Ramos (cell line): ENCODE data around the gene PPARG.
"Not testable (repeated sequence)": the region's sequence is repeated elsewhere in the genome, so short reads cannot be mapped to it uniquely, and the experiment has no call there.

Source experiments
- in situ Hi-C: fragments of 300-500 bp; cut with MboI; formaldehyde crosslinking; loops from one replicate; pipeline ENCODE4 v1.14.3; 2022; ENCODE audit warnings: low sequenced_read_pairs; ENCODE audit not compliant: unreplicated experiment

Gene PPARG

GRCh38 chr3:12437221-12437605 lies 148.3 kb downstream of the PPARG start:
- in situ Hi-C loops: no loop called here

- in situ Hi-C loops: no loop called here
These were observed 149.0 kb downstream of the PPARG start for GRCh38 chr3:12437861-12438260.

GRCh38 chr3:12438318-12438717 lies 149.4 kb downstream of the PPARG start:
- in situ Hi-C loops: no loop called here

DNA sequence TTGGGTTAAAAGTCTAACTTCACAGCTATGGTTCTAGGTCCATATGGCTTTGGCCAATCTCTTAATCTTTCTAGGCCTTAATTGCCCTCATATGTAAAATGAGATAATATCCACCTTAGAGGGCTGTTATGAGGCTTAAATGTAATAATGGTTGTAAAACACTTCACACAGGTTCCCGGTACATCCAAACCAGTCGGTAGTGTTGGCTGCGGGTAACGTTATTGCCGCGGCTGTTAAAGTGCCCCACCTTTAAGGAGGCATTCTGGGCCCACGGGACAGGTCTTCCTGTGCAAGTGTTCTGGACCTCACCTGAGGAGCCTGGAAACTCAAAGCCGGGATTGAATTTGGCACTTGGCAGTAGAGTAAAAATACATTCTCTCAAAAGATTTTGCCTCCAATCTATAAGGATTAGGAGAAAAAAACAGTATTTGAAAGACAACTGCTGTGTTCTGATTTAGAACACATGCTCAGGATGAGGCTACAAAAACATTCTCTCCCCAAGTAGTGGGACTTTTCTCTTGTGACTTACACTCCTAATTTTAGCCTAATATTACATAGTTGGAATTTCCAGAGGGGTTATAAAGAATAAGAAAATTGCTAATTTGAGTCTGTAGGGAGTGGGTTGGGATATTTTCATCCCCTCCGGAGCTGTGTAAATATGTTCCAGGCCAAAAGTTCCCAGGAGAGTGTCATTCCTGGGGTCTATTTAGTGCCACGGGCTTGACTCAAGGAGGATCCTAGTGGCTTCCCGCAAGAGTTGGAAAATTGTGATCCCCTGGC lies 150.5 kb downstream of the PPARG start:
- in situ Hi-C loops: no loop called here

DNA sequence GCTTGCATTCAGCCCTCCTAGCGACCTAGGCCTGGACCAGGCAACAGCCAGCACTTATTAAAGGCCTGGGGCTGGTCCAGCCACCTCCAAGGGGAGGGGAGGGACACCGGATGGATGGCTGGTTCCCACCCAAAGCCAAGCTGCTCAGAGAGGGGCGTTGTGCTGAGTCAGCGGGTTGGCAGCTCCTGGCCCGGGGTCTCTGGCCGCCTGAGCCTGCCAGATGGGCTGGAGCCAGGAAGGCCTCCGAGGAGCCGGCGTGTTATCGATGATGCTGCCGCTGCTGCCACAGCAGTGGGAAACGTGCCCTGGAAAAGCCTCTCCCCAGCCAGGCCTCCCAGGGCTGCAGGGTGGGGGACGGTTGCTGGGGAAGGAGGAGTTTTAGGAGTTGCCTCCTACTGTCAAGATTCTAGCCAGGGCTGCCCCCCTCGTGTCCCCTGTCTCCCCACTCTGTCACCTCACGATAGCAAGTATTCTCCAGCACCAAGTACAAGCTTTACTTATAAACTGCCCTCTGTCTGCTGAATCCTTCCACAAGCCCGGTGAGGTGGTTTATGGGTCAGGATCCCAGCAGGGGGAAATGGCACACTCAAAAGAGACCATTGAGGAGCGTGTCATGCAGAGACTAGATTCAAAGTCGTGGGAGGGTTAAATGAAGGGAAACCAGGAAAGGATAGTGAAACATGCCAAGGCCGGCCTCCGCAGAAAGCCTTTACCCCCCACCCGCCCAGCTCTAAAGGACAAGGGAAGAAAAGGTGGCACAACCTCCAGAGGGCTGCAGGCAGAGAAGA lies 152.3 kb downstream of the PPARG start:
- in situ Hi-C loops: no loop called here

- in situ Hi-C loops: no loop called here
These were observed 154.0 kb downstream of the PPARG start for GRCh38 chr3:12442654-12443501.

GRCh38 chr3:12443781-12444522 lies 155.1 kb downstream of the PPARG start:
- in situ Hi-C loops: no loop called here

- in situ Hi-C loops: no loop called here
These were observed 156.0 kb downstream of the PPARG start for GRCh38 chr3:12444582-12445471.

GRCh38 chr3:12445523-12446240 lies 156.8 kb downstream of the PPARG start:
- in situ Hi-C loops: no loop called here

GRCh38 chr3:12446298-12446697 lies 157.4 kb downstream of the PPARG start:
- in situ Hi-C loops: no loop called here

GRCh38 chr3:12447075-12447474 lies 158.2 kb downstream of the PPARG start:
- in situ Hi-C loops: no loop called here

DNA sequence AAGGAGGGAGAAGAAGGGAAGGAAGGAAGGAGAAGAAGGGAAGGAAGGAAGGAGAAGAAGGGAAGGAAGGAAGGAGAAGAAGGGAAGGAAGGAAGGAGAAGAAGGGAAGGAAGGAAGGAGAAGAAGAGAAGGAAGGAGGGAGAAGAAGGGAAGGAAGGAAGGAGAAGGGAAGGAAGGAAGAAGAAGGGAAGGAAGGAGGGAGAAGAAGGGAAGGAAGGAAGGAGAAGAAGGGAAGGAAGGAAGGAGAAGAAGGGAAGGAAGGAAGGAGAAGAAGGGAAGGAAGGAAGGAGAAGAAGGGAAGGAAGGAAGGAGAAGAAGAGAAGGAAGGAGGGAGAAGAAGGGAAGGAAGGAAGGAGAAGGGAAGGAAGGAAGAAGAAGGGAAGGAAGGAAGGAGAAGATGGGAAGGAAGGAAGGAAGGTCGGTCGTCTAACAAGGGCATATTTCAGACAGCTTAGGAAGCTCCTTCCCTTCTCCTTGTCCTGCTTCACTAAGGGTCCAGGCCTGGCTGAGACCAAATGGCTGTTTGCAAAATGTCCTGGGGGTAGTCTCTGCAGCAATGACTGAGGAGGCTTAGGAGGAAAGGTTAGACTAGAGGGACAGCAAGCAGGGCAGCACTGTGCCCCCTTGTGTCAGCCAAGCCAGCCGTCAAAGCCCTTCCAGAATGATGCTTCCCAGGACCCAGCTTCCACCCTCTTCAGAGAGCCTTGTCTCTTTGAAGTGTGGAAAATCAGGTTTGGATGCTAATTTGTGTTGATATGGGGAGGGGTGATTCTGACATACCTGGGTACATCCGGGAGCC lies 159.7 kb downstream of the PPARG start:
- in situ Hi-C loops: not testable (repeated sequence)

GRCh38 chr3:12449889-12450682 lies 161.2 kb downstream of the PPARG start:
- in situ Hi-C loops: no loop called here

DNA sequence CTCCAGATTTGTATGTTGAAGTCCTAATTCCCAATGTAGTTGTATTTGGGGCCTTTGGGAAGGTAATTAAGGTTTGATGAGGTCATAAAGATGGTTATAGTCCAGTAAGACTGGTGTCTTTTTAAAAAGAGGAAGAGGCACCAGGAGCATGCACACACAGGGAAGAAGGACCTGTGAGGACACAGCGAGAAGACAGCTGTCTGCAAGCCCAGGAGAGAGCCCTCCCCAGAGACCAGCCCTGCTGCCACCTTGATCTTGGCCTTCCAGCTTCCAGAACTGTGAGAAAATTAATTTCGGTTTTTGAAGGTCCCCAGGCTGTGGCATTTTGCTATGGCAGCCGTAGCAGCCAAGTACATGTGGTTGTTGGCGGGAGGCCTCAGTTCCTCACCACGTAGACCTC lies 162.6 kb downstream of the PPARG start:
- in situ Hi-C loops: no loop called here

GRCh38 chr3:12451960-12452359 lies 163.1 kb downstream of the PPARG start:
- in situ Hi-C loops: no loop called here

GRCh38 chr3:12452361-12453330 lies 163.8 kb downstream of the PPARG start:
- in situ Hi-C loops: no loop called here
